HUDEP-2 (cell line): ENCODE results near the gene HFM1.
"Not testable (repeated sequence)": the region's sequence is repeated elsewhere in the genome, so short reads cannot be mapped to it uniquely, and the experiment has no call there.

Experiments used
- DNase-seq, 76 experiments: peaks; one replicate each; lab custom pipeline; 2025; ENCODE audit not compliant: unreplicated experiment in 76 of 76; lab: John Stamatoyannopoulos, UW

Gene HFM1

GRCh38 chr1:91404151-91405012 lies at the start of gene HFM1:
HFM1 (minus strand) TSS chr1:91404837; CDS start chr1:91401082, 3,755 bp downstream.
- peak in 68 of 76 experiments; percentile 0 to 72 (median 38) for DNase-seq

- DNase-seq: peak in 4 of 76 experiments; percentile 11 to 37 (median 26)
Measured at GRCh38 chr1:91454136-91454535, 49.5 kb upstream of the HFM1 start.

GRCh38 chr1:91450260-91450659 lies 45.6 kb upstream of the HFM1 start:
- DNase-seq: no peak

GRCh38 chr1:91447782-91448181 lies 43.1 kb upstream of the HFM1 start:
- DNase-seq: not testable (repeated sequence)

- DNase-seq: not testable (repeated sequence)
Measured at GRCh38 chr1:91441980-91442379, 37.3 kb upstream of the HFM1 start.

GRCh38 chr1:91440847-91441246 lies 36.2 kb upstream of the HFM1 start:
- peak in 4 of 76 experiments; percentile 1 to 21 (median 10) for DNase-seq

GRCh38 chr1:91439016-91439415 lies 34.4 kb upstream of the HFM1 start:
- DNase-seq: no peak

GRCh38 chr1:91428182-91428798 lies 23.7 kb upstream of the HFM1 start:
- no peak for DNase-seq

- DNase-seq: no peak
Measured at GRCh38 chr1:91427741-91428140, 23.1 kb upstream of the HFM1 start.

GRCh38 chr1:91422523-91422922 lies 17.9 kb upstream of the HFM1 start:
- DNase-seq: not testable (repeated sequence)

- DNase-seq: no peak
Measured at GRCh38 chr1:91412371-91412770, 7.7 kb upstream of the HFM1 start.

GRCh38 chr1:91406773-91407389 lies 2.2 kb upstream of the HFM1 start:
- no peak for DNase-seq

GRCh38 chr1:91402023-91402422 lies 2.6 kb downstream of the HFM1 start:
- DNase-seq: peak in 2 of 76 experiments; percentile 3

- DNase-seq: no peak
Measured at GRCh38 chr1:91400133-91400725, 4.4 kb downstream of the HFM1 start.

GRCh38 chr1:91398291-91398690 lies 6.3 kb downstream of the HFM1 start:
- no peak for DNase-seq

- DNase-seq: no peak
Measured at GRCh38 chr1:91397605-91398004, 7.0 kb downstream of the HFM1 start.

- no peak for DNase-seq
Measured at GRCh38 chr1:91393042-91393441, 11.6 kb downstream of the HFM1 start.

- DNase-seq: no peak
Measured at GRCh38 chr1:91386109-91386508, 18.5 kb downstream of the HFM1 start.

GRCh38 chr1:91383456-91383855 lies 21.2 kb downstream of the HFM1 start:
- no peak for DNase-seq

- no peak for DNase-seq
Measured at GRCh38 chr1:91381844-91382243, 22.8 kb downstream of the HFM1 start.

- no peak for DNase-seq
Measured at GRCh38 chr1:91374086-91374485, 30.6 kb downstream of the HFM1 start.
